KOPT-K1 (cell line): ENCODE results near the gene APOL2.
A peak's percentile ranks its signal among the peaks of the same experiment; 100 is the strongest.
"Not testable (repeated sequence)": the region's sequence is repeated elsewhere in the genome, so short reads cannot be mapped to it uniquely, and the experiment has no call there.

Experiments
- H3K27ac ChIP-seq: fragments of 200-600 bp; sonication (generic); 2 replicates; pipeline ENCODE4 v1.5.1; 2016; ENCODE audit warnings: antibody characterized with exemption, mild to moderate bottlenecking, low read depth, low read length; ENCODE audit not compliant: poor library complexity, severe bottlenecking
- H3K36me3 ChIP-seq: fragments of 200-600 bp; sonication (generic); 2 replicates; pipeline ENCODE4 v1.5.1; 2017; ENCODE audit warnings: antibody characterized with exemption, mild to moderate bottlenecking, low read length, moderate library complexity; ENCODE audit not compliant: insufficient read depth
- H3K9me3 ChIP-seq: fragments of 200-600 bp; sonication (generic); 2 replicates; pipeline ENCODE4 v1.5.1; 2017; ENCODE audit warnings: antibody characterized with exemption, low read length, mild to moderate bottlenecking; ENCODE audit not compliant: insufficient read depth, poor library complexity, severe bottlenecking

The APOL2 gene

GRCh38 chr22:36208162-36208765 lies 31.1 kb downstream of the APOL2 start:
- Histone ChIP-seq H3K9me3 (peaks cover 13% of the 10 kb centered on the region), H3K27ac (no peak overlapping the region), H3K36me3 (no peaks in the 10 kb centered on the region)

- Histone ChIP-seq H3K36me3 (no peaks in the 10 kb centered on the region), H3K9me3 (peaks cover 13% of the 10 kb centered on the region), H3K27ac (no peak overlapping the region)
Observed at GRCh38 chr22:36206255-36206654, 33.1 kb downstream of the APOL2 start.

- not testable (repeated sequence) for H3K36me3 ChIP-seq, H3K27ac ChIP-seq
- H3K9me3 ChIP-seq, result peaks cover 13% of the 10 kb centered on the region
Observed at GRCh38 chr22:36205573-36205972, 33.8 kb downstream of the APOL2 start.

- no peak overlapping the region for H3K27ac ChIP-seq
- peaks cover 10% of the 10 kb centered on the region for H3K9me3 ChIP-seq
- no peaks in the 10 kb centered on the region for H3K36me3 ChIP-seq
Observed at GRCh38 chr22:36204632-36205015, 34.7 kb downstream of the APOL2 start.

GRCh38 chr22:36204001-36204631 lies 35.2 kb downstream of the APOL2 start:
- H3K36me3 ChIP-seq, result no peaks in the 10 kb centered on the region
- peaks cover 5% of the 10 kb centered on the region for H3K9me3 ChIP-seq
- no peak overlapping the region for H3K27ac ChIP-seq

- not testable (repeated sequence) for H3K36me3 ChIP-seq, H3K9me3 ChIP-seq, H3K27ac ChIP-seq
Observed at GRCh38 chr22:36203441-36203840, 35.9 kb downstream of the APOL2 start.

GRCh38 chr22:36202906-36203305 lies 36.4 kb downstream of the APOL2 start:
- H3K9me3 ChIP-seq, H3K36me3 ChIP-seq, H3K27ac ChIP-seq: not testable (repeated sequence)

GRCh38 chr22:36201630-36202319 lies 37.6 kb downstream of the APOL2 start, which contains the start of gene APOL4:
Gene APOL4, minus strand, starts transcription at chr22:36201809. Its CDS starts 75 bp downstream, at chr22:36201734.
- Histone ChIP-seq H3K27ac (peak within 1 kb of the TSS; percentile 26), H3K36me3 (no peaks in the 10 kb centered on the region), H3K9me3 (no peaks in the 10 kb centered on the region)

GRCh38 chr22:36201025-36201424 lies 38.3 kb downstream of the APOL2 start:
- not testable (repeated sequence) for H3K36me3 ChIP-seq, H3K9me3 ChIP-seq, H3K27ac ChIP-seq

GRCh38 chr22:36199001-36199551 lies 40.3 kb downstream of the APOL2 start:
- Histone ChIP-seq H3K36me3 (no peaks in the 10 kb centered on the region), H3K9me3 (no peaks in the 10 kb centered on the region), H3K27ac (no peak overlapping the region)

GRCh38 chr22:36198536-36198935 lies 40.8 kb downstream of the APOL2 start:
- H3K27ac ChIP-seq, result peak overlapping the region; percentile 3
- H3K9me3 ChIP-seq, result no peaks in the 10 kb centered on the region
- H3K36me3 ChIP-seq, result no peaks in the 10 kb centered on the region

GRCh38 chr22:36197514-36198146 lies 41.7 kb downstream of the APOL2 start:
- peak overlapping the region; percentile 3 for H3K27ac ChIP-seq
- H3K9me3 ChIP-seq, result no peaks in the 10 kb centered on the region
- no peaks in the 10 kb centered on the region for H3K36me3 ChIP-seq

- H3K9me3 ChIP-seq, result no peaks in the 10 kb centered on the region
- no peak overlapping the region for H3K27ac ChIP-seq
- no peaks in the 10 kb centered on the region for H3K36me3 ChIP-seq
Observed at GRCh38 chr22:36197065-36197440, 42.3 kb downstream of the APOL2 start.

- Histone ChIP-seq H3K27ac (no peak overlapping the region), H3K9me3 (no peaks in the 10 kb centered on the region), H3K36me3 (no peaks in the 10 kb centered on the region)
Observed at GRCh38 chr22:36196254-36197064, 42.9 kb downstream of the APOL2 start.
